Measurements from ENCODE around the gene AGBL4.

The AGBL4 gene

DNA sequence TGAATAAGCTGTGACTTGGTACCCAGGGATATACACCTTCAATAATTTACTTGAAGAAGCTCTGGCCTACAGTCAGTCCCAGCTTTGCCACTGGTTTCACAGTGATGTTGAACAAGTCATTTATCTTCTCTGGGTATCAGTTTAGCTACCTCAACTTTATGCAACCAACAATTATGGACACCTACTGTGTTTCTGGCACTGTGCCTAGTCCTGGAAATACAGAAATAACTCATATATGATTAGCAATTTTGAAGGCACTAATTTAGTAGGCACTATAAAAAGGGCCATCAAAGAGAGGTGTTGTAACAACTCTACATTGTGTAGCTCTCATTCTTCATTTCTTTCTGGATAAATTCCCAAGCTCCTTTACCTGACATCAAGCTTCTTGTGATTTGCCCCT is 1463.2 kb downstream of the AGBL4 start:
- no peaks in the 10 kb centered on the region for H4K20me1 ChIP-seq
- H3K36me3 ChIP-seq, result no peaks in the 10 kb centered on the region
- H3K27me3 ChIP-seq, result no peaks in the 10 kb centered on the region
- no peaks in the 10 kb centered on the region for H3K4me1 ChIP-seq
- no peak overlapping the region for H3K4me3 ChIP-seq
- H3K27ac ChIP-seq, result no peak overlapping the region
- no peaks in the 10 kb centered on the region for H3K9me3 ChIP-seq (replicated peaks in 1 of 11)
- H3K9ac ChIP-seq, result no peak overlapping the region
- no peak overlapping the region for H3K4me2 ChIP-seq
- TF ChIP-seq Cebpa-rat (IDR thresholded peaks at IDR 0.05), result no peak

DNA sequence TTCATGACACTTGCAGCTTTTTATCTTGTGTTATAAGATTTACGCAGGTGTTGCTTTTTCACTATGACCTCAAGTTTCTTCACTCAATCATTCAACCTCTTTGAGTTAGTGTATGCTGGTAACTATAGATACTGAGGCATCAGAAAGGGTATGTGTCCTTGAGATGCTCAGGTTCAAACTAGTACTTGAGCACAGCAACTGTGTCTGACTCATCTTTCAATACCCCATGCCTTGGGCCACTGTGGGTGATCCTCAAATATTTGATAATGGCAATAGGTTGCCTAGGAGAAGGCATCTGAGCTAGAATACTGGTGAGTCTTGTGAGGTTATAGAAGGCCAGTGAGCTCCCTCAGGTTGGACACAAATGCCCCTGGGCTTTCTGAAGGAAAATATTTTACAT is 1463.6 kb downstream of the AGBL4 start:
- H3K4me3 ChIP-seq, result no peak overlapping the region
- no peak overlapping the region for H3K9ac ChIP-seq
- no peaks in the 10 kb centered on the region for H3K9me3 ChIP-seq (replicated peaks in 1 of 11)
- no peaks in the 10 kb centered on the region for H3K36me3 ChIP-seq
- no peak overlapping the region for H3K27ac ChIP-seq
- H3K4me2 ChIP-seq, result no peak overlapping the region
- no peaks in the 10 kb centered on the region for H4K20me1 ChIP-seq
- no peaks in the 10 kb centered on the region for H3K27me3 ChIP-seq
- TF ChIP-seq Cebpa-rat (IDR thresholded peaks at IDR 0.05), result no peak
- no peaks in the 10 kb centered on the region for H3K4me1 ChIP-seq

DNA sequence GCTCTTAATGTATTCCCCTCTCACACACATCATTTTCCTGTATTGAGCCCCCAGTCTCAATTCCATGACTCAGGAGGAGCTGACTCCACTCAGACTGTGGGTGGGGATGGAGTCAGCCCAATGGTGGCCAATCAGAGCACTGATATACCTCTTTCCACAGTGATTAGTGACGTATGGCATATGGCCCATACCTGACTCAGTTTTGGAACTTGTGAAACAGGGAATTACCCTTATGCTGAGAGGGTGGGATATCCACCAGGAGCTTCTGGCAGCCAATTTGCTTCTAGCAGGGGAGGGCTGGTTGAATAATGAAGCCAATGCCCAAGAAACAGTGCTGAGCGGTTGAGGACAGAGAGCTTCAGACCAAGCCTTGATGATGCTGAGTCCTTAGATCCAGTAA is 1465.4 kb downstream of the AGBL4 start:
- H4K20me1 ChIP-seq, result no peaks in the 10 kb centered on the region
- no peaks in the 10 kb centered on the region for H3K27me3 ChIP-seq
- no peaks in the 10 kb centered on the region for H3K36me3 ChIP-seq
- no peak overlapping the region for H3K4me3 ChIP-seq
- TF ChIP-seq Cebpa-rat (IDR thresholded peaks at IDR 0.05), result no peak
- H3K27ac ChIP-seq, result no peak overlapping the region
- no peaks in the 10 kb centered on the region for H3K4me1 ChIP-seq
- no peak overlapping the region for H3K4me2 ChIP-seq
- H3K9me3 ChIP-seq (replicated peaks in 1 of 11), result no peaks in the 10 kb centered on the region
- H3K9ac ChIP-seq, result no peak overlapping the region

DNA sequence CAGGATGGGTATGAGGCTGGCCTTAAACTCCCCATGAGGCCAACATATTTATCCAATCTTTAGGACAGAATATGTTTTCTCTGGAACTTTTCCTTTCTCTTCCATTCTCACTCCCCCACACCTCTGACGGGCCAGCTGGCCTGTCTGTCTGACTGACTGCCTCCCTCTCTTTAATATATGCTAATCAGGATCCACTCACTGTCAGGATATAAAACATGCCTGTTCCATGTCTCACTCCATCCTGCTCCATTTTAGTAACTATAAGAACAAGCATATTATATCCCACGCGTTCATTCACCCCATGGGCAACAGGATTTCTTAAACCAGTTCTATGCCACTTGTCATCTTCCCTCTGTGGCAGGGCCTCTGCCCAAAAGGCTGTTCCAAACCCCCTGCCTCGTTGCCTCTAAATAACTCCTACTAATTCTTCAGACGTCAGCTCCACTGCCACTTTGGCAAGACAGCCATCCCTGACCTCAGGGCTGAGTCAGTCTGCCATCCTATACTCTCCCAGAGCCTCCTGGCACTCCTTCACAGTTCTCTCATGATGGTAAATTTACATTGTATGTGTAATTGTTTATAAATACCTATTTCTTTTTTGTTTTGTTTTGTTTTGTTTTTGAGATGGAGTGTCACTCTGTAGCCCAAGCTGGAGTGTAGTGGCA is 1467.4 kb downstream of the AGBL4 start:
- Histone ChIP-seq H3K27ac (no peak overlapping the region), H3K4me3 (no peak overlapping the region), H3K4me1 (no peaks in the 10 kb centered on the region), H3K27me3 (no peaks in the 10 kb centered on the region), H4K20me1 (no peaks in the 10 kb centered on the region), H3K9ac (no peak overlapping the region), H3K36me3 (no peaks in the 10 kb centered on the region), H3K9me3 (replicated peaks in 1 of 11) (no peaks in the 10 kb centered on the region), H3K4me2 (no peak overlapping the region)
- TF ChIP-seq Cebpa-rat (IDR thresholded peaks at IDR 0.05), result no peak

DNA sequence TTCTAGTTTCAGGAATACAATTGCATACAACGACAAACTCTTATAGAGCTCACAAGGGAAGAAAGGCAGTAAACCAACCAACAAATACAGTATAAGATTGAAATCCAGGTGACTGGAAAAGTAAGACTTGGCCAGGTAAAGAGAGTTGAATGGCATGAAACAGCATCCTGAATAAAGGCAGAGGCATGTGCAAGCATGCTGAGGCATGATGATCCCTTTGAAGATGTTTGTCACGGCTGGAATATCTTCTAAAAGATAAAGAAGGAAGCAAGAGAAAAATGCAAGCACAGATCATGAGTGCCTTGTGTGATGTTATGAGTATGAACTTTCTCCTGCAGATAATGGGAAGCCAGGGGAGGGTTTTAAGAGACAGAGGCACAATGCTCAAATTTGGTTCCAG is 1468.5 kb downstream of the AGBL4 start:
- H3K27me3 ChIP-seq, result no peaks in the 10 kb centered on the region
- TF ChIP-seq Cebpa-rat (IDR thresholded peaks at IDR 0.05), result no peak
- H3K9me3 ChIP-seq (replicated peaks in 1 of 11), result no peaks in the 10 kb centered on the region
- H3K27ac ChIP-seq, result no peak overlapping the region
- H3K36me3 ChIP-seq, result no peaks in the 10 kb centered on the region
- H3K9ac ChIP-seq, result no peak overlapping the region
- no peaks in the 10 kb centered on the region for H4K20me1 ChIP-seq
- H3K4me1 ChIP-seq, result no peaks in the 10 kb centered on the region
- H3K4me3 ChIP-seq, result no peak overlapping the region
- H3K4me2 ChIP-seq, result no peak overlapping the region

DNA sequence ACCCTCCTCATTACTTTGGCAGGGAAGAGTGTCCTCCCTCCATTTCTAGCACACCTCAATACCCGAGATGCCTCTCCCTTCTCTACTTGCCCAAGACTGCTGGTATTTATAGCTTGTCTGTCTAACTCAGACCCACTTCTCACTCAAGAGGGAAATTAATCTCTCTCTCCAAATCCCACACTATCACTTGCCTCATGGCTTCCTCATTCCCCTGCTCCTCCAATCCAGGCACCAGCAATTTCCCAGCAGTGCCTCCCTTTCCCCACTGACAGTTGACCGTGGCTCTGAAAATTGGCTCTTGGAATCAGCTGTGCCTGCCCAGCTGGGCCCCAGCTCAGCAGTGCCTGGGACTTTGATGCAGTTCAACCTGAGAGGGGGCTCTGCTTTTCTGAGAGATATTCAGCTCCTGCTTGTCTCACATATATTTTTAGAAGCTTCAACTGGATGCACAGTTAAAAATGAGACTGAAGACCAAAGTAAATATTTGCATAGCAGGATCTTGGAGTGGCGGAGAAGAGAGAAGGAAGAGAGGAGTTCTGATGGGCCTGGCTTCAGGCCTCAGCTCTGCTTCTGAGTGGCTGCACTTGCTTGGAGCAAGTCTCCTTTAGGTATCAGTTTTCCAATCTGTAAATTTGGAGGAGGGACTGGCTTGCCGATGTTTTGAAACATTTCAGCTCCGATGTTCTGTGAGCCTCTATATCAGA is 1470.7 kb downstream of the AGBL4 start:
- H3K4me1 ChIP-seq, result no peaks in the 10 kb centered on the region
- no peak overlapping the region for H3K9ac ChIP-seq
- no peak for TF ChIP-seq Cebpa-rat (IDR thresholded peaks at IDR 0.05)
- no peaks in the 10 kb centered on the region for H3K9me3 ChIP-seq (replicated peaks in 1 of 11)
- no peaks in the 10 kb centered on the region for H4K20me1 ChIP-seq
- no peak overlapping the region for H3K4me3 ChIP-seq
- H3K27ac ChIP-seq, result no peak overlapping the region
- H3K36me3 ChIP-seq, result no peaks in the 10 kb centered on the region
- no peak overlapping the region for H3K4me2 ChIP-seq
- no peaks in the 10 kb centered on the region for H3K27me3 ChIP-seq

DNA sequence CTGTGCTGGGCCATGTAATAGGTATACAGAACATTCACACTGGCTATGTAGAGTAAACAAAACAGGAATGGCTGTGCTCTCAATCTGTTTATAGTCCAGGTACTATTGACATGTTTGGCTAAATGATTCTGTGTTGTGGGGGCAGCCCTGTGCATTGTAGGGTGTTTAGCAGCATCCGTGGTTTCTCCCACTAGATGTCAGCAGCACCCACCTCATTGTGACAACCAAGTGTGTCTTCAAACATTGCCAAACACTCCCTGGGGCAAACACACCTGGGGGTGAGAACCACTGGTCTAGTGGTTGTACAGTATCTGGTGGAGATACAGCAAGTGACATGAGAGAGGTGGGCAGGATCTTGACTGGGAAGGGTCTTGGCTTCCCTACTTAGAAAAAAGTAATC is 1471.3 kb downstream of the AGBL4 start:
- Histone ChIP-seq H3K36me3 (no peaks in the 10 kb centered on the region), H4K20me1 (no peaks in the 10 kb centered on the region), H3K9me3 (replicated peaks in 1 of 11) (no peaks in the 10 kb centered on the region), H3K27me3 (no peaks in the 10 kb centered on the region), H3K9ac (no peak overlapping the region), H3K4me1 (peaks cover 0 to 4% (median 0%) of the 10 kb centered on the region in 10 experiments; a peak in 3 of 20 replicates), H3K4me3 (no peak overlapping the region), H3K4me2 (no peak overlapping the region), H3K27ac (no peak overlapping the region)
- no peak for TF ChIP-seq Cebpa-rat (IDR thresholded peaks at IDR 0.05)

DNA sequence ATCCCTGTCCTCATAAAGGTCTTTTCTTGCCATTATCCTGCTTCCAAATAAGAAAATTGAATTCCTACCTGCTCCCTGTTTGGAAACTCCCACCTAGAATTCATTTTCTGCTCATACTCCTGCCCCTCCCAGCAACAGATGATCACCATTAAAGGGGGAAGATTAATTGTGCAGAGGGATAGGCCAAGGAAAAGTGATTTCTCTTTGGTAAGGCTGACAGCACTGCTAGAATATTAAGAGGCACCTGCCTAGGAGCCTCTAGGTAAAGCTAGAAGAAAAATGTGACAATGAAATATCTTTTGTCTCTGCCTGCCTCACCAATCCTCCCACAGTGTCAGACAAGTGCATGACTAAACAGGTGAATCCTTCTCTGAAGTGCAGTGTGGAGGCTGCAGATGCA is 1474.8 kb downstream of the AGBL4 start:
- no peaks in the 10 kb centered on the region for H3K27me3 ChIP-seq
- no peak overlapping the region for H3K27ac ChIP-seq
- no peaks in the 10 kb centered on the region for H3K36me3 ChIP-seq
- H3K4me1 ChIP-seq, result peaks cover 0 to 7% (median 0%) of the 10 kb centered on the region in 10 experiments; a peak in 3 of 20 replicates
- H3K9me3 ChIP-seq (replicated peaks in 1 of 11), result no peaks in the 10 kb centered on the region
- no peak for TF ChIP-seq Cebpa-rat (IDR thresholded peaks at IDR 0.05)
- H3K9ac ChIP-seq, result no peak overlapping the region
- no peak overlapping the region for H3K4me3 ChIP-seq
- no peak overlapping the region for H3K4me2 ChIP-seq
- no peaks in the 10 kb centered on the region for H4K20me1 ChIP-seq

DNA sequence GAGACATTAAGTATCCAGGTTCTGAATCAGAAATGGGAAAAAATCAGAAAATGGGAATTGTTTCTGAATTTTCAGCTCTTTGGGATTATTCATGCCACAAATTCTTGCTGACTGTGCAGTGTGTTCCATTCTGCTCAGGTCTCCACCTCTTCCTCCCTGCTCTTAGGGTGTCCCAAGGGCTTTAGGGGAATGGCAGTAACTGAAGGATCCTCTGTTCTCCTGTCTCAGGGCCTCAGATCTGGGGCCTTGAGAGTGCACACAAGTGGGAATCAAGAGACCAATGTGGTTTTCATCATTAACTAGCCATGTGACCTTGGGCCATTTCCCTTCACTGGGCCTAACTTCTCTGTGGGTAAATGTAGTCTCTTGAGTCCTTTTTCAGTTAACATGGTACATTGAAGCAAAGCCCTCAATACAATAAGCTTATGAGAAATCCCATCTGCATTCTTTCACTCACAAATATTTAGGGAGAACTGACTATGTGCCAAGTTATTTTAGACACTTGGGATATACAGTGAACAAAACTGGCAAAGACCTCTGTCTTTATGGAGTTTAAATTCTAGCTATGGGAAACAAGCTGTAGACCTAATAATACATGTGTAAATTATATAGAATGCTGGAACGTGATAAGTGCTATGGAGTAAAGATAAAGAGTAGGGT is 1476.1 kb downstream of the AGBL4 start:
- Histone ChIP-seq H3K9ac (no peak overlapping the region), H3K4me3 (no peak overlapping the region), H3K27ac (no peak overlapping the region), H3K36me3 (no peaks in the 10 kb centered on the region), H3K9me3 (replicated peaks in 1 of 11) (no peaks in the 10 kb centered on the region), H3K27me3 (no peaks in the 10 kb centered on the region), H3K4me2 (peak overlapping the region in 4 of 11 experiments; percentile 5 to 26 (median 17); a peak in 3 of 22 replicates), H3K4me1 (peaks cover 0 to 7% (median 0%) of the 10 kb centered on the region in 10 experiments; a peak in 3 of 20 replicates), H4K20me1 (no peaks in the 10 kb centered on the region)
- TF ChIP-seq Cebpa-rat (IDR thresholded peaks at IDR 0.05), result no peak

Measured in BLaER1 treated with 17β-estradiol and CSF1 and Interleukin-3, amounts not matched to agents 10 nM and 100 nM (cell line).